Neural crest cell (in vitro differentiated cells): ENCODE measurements around the gene OBSCN. TPM values are rescaled to one million over a fixed set of nuclear protein-coding genes. Genes with fewer than 3 reads are reported as not detected.

Source experiments
- DNase-seq: peaks from one replicate; pipeline ENCODE4 v3.0.0; 2021; ENCODE audit warnings: low read depth, mixed read lengths, low spot score
- H3K27ac Mint-ChIP-seq: one replicate; pipeline ENCODE4 v1.8.0; 2021; ENCODE audit warnings: mild to moderate bottlenecking, mixed read lengths; ENCODE audit not compliant: unreplicated experiment
- H3K27me3 Mint-ChIP-seq: 2 replicates; pipeline ENCODE4 v1.8.0; 2021; ENCODE audit warnings: low read depth, mild to moderate bottlenecking, mixed read lengths
- H3K36me3 Mint-ChIP-seq: 2 replicates; pipeline ENCODE4 v1.8.0; 2021; ENCODE audit warnings: low read depth, mild to moderate bottlenecking, mixed read lengths
- H3K4me1 Mint-ChIP-seq: 2 replicates; pipeline ENCODE4 v1.8.0; 2021; ENCODE audit warnings: mixed read lengths
- H3K4me3 Mint-ChIP-seq: one replicate; pipeline ENCODE4 v1.8.0; 2021; ENCODE audit warnings: mild to moderate bottlenecking, mixed read lengths
- H3K9me3 Mint-ChIP-seq: 2 replicates; pipeline ENCODE4 v1.8.0; 2021; ENCODE audit warnings: mixed read lengths
- total RNA-seq: library from RNA; stranded (reverse); gene quantifications from 2 replicates; pipeline ENCODE4 v1.2.1, GENCODE V29; 2021
- TF ChIP-seq, protein P1 (sequence below): fragments of 200-600 bp; sonication (generic); conservative IDR thresholded peaks from 2 replicates; pipeline ENCODE4 v1.5.0; 2021; ENCODE audit warnings: antibody characterized with exemption, mild to moderate bottlenecking

The OBSCN gene
- total RNA-seq, 1 donor from 2014 or later = 40.1 TPM

DNA sequence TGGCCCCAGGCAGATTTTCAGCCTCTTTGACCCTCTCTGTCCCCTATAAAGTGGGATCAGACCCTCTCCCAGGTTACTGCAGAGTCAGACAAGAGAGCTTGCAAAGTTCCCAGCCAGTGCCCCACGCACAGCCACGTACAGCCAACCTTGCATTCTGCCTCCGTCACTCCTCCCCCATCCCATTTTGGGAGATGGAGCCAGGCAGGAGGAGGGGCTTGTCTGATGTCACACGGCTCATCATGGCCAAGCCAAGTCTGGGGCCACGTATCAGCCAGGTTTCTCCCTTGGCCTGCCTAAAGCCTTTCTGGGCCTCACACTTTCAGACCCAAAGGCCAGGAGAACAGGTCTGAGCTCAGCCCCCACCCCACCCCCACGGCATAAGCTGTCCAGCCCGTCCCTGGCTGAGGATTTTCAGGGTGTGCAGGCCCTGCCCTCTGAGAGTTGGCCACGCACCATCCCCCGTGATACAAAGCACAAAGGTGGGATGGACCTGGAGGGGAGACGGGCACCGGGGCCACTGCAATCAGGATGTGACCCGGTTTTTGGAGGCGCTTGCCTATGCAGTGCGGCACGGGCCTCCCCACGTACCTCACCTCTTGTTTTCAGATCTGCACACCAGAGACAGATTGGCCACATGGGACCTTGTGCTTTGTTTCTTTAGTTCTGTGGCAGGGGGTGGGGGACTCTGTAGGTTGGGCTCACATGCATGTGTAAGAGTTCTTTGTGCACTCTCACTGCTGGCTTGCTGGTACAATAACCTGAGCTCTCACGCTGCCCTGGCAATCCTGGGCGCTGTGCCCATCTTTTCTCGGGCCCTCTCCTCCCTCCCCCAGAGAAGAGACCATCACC is 151.1 kb downstream of the OBSCN start:
- TF ChIP-seq, protein P1, sequence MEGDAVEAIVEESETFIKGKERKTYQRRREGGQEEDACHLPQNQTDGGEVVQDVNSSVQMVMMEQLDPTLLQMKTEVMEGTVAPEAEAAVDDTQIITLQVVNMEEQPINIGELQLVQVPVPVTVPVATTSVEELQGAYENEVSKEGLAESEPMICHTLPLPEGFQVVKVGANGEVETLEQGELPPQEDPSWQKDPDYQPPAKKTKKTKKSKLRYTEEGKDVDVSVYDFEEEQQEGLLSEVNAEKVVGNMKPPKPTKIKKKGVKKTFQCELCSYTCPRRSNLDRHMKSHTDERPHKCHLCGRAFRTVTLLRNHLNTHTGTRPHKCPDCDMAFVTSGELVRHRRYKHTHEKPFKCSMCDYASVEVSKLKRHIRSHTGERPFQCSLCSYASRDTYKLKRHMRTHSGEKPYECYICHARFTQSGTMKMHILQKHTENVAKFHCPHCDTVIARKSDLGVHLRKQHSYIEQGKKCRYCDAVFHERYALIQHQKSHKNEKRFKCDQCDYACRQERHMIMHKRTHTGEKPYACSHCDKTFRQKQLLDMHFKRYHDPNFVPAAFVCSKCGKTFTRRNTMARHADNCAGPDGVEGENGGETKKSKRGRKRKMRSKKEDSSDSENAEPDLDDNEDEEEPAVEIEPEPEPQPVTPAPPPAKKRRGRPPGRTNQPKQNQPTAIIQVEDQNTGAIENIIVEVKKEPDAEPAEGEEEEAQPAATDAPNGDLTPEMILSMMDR = no peak
- Mint-ChIP-seq H3K36me3 (no peaks in the 10 kb centered on the region), H3K9me3 (no peaks in the 10 kb centered on the region), H3K4me3 (no peak overlapping the region), H3K4me1 (no peaks in the 10 kb centered on the region), H3K27ac (no peak overlapping the region), H3K27me3 (no peaks in the 10 kb centered on the region)
- no peak for DNase-seq

- no peaks in the 10 kb centered on the region for H3K9me3 Mint-ChIP-seq
- no peaks in the 10 kb centered on the region for H3K36me3 Mint-ChIP-seq
- TF ChIP-seq, protein P1 = no peak
- no peaks in the 10 kb centered on the region for H3K4me1 Mint-ChIP-seq
- H3K27me3 Mint-ChIP-seq = no peaks in the 10 kb centered on the region
- no peak overlapping the region for H3K4me3 Mint-ChIP-seq
- no peak for DNase-seq
- H3K27ac Mint-ChIP-seq = no peak overlapping the region
These were observed 152.0 kb downstream of the OBSCN start for GRCh38 chr1:228359613-228360532.

DNA sequence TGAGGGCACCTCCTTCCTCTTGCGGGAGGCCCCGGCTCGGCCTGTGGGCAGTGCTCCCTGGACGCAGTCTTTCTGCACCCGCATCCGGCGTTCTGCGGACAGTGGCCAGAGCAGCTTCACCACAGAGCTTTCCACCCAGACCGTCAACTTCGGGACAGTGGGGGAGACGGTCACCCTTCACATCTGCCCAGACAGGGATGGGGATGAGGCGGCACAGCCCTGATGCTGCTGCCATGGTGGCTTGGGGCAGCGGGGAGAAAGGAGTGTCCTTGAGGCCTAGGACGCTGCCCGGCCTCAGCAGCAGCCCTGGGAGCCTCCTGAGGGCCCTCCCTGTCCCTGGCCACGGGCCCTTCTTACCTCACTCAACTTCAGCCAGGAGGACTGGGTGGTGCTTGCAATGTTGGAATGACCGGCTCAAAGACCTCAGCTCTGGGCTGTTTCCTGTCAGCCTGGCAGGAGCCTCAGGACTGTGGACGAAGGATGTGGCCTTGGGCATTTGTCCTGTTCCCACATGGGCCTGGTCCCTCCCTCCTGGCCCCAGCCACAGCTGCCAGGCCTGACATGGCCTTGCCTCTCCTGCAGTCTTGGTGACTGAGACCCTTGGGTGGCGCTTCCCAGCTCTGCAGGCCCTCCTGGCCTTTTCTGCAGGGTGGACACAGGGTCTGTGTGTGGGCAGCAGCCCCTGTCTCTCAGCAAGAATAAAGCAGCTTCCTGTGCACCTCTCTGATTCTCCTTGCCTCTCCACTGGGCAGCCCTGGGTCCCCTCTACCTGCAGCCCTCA is 152.9 kb downstream of the OBSCN start:
- no peaks in the 10 kb centered on the region for H3K9me3 Mint-ChIP-seq
- peak overlapping the region; percentile 19 for H3K27ac Mint-ChIP-seq
- no peaks in the 10 kb centered on the region for H3K27me3 Mint-ChIP-seq
- no peaks in the 10 kb centered on the region for H3K4me1 Mint-ChIP-seq
- H3K4me3 Mint-ChIP-seq = no peak overlapping the region
- no peak for DNase-seq
- TF ChIP-seq, protein P1 = no peak
- H3K36me3 Mint-ChIP-seq = no peaks in the 10 kb centered on the region

GRCh38 chr1:228361314-228362140 is 153.7 kb downstream of the OBSCN start:
- no peak for DNase-seq
- Mint-ChIP-seq H3K27me3 (no peaks in the 10 kb centered on the region), H3K4me1 (no peaks in the 10 kb centered on the region), H3K36me3 (no peaks in the 10 kb centered on the region), H3K4me3 (no peak overlapping the region), H3K27ac (no peak overlapping the region), H3K9me3 (no peaks in the 10 kb centered on the region)
- TF ChIP-seq, protein P1 = no peak
